Tibial nerve (tissue), 4 donors: ENCODE measurements around the gene ANKMY1. TPM values are rescaled to one million over a fixed set of nuclear protein-coding genes. Genes with fewer than 3 reads are reported as not detected.

Experiments used
- DNase-seq, 2 donors: peaks; one replicate each; pipeline ENCODE4 v3.0.0-alpha.2; 2019; ENCODE audit warnings: low spot score in 2 of 2
- H3K27ac ChIP-seq, 4 donors: fragments of 200-600 bp; sonication (generic) in 3 of 4; one replicate each; pipeline ENCODE4 v1.5.1; 2017 to 2019; ENCODE audit warnings: mild to moderate bottlenecking in 1 of 4
- H3K27me3 ChIP-seq, 2 donors: fragments of 200-600 bp; sonication (generic) in 1 of 2; one replicate each; pipeline versions ENCODE4 v1.5.1 to v1.6.0; 2017 to 2019
- H3K36me3 ChIP-seq, 3 donors: fragments of 200-600 bp; sonication (generic); one replicate each; pipeline ENCODE4 v1.5.1; 2018 to 2019
- H3K4me1 ChIP-seq, 4 donors: fragments of 200-600 bp; sonication (generic) in 3 of 4; one replicate each; pipeline ENCODE4 v1.5.1; 2017 to 2019
- H3K4me3 ChIP-seq, 4 donors: fragments of 200-600 bp; sonication (generic) in 3 of 4; one replicate each; pipeline ENCODE4 v1.5.1; 2017 to 2019; ENCODE audit warnings: mild to moderate bottlenecking in 1 of 4, moderate library complexity in 1 of 4
- H3K9me3 ChIP-seq, 4 donors: fragments of 200-600 bp; sonication (generic) in 3 of 4; one replicate each; pipeline ENCODE4 v1.5.1; 2017 to 2019
- CTCF ChIP-seq, 5 experiments: fragments of 200-600 bp in 3 of 5; fragments of 450-650 bp in 2 of 5; sonication (generic) in 3 of 5; IDR thresholded peaks; one replicate each; pipeline ENCODE4 v1.5.1; 2016 to 2019; ENCODE audit warnings: antibody characterized with exemption in 5 of 5, mild to moderate bottlenecking in 3 of 5, moderate library complexity in 2 of 5
- EP300 ChIP-seq, 2 donors: sonication (generic); formaldehyde crosslinking; IDR thresholded peaks; one replicate each; pipeline ENCODE4 v1.6.1; 2017; ENCODE audit warnings: antibody characterized with exemption in 2 of 2, mild to moderate bottlenecking in 1 of 2
- POLR2A ChIP-seq, 2 donors: fragments of 450-650 bp; IDR thresholded peaks; one replicate each; pipeline ENCODE4 v1.6.1; 2017; ENCODE audit warnings: antibody characterized with exemption in 2 of 2, mild to moderate bottlenecking in 2 of 2, moderate library complexity in 2 of 2
- WGBS, 2 donors: methylation state at CpG; one replicate each; pipeline ENCODE4 v1.1.5; 2018; 5-methylcytosine and 5-hydroxymethylcytosine counted together
- total RNA-seq, 4 donors: library from RNA; depleted of rRNA; stranded (reverse); fragments of >200 nt; gene quantifications; one replicate each; pipeline ENCODE4 v1.1.0, GENCODE V29; 2016

ANKMY1 gene
- total RNA-seq, 4 donors from 2014 or later = 14.2 to 24.0 (median 21.4) TPM

- H3K36me3 ChIP-seq = peaks cover 0 to 90% (median 21%) of the 10 kb centered on the region in 3 donors
- no peaks in the 10 kb centered on the region for H3K27me3 ChIP-seq
- H3K9me3 ChIP-seq = peaks cover 0 to 7% (median 0%) of the 10 kb centered on the region in 4 donors
- 89 to 93% methylated on average over 6 to 29 of the region's 32 CpGs for WGBS, 2 donors
- H3K4me3 ChIP-seq = no peak overlapping the region
- DNase-seq = no peak
- TF ChIP-seq CTCF (IDR thresholded peaks at IDR 0.05) (no peak), POLR2A (IDR thresholded peaks at IDR 0.05) (no peak), EP300 (IDR thresholded peaks at IDR 0.05) (no peak)
- H3K27ac ChIP-seq = peak overlapping the region in 2 of 4 donors; percentile 42 to 77
- H3K4me1 ChIP-seq = peaks cover 0 to 49% (median 14%) of the 10 kb centered on the region in 4 donors
Measured at GRCh38 chr2:240576436-240577205, 18.8 kb upstream of the ANKMY1 start.

- DNase-seq = no peak
- Histone ChIP-seq H3K9me3 (peaks cover 0 to 2% (median 0%) of the 10 kb centered on the region in 4 donors), H3K36me3 (peaks cover 0 to 92% (median 21%) of the 10 kb centered on the region in 3 donors), H3K4me1 (peaks cover 0 to 55% (median 15%) of the 10 kb centered on the region in 4 donors), H3K27me3 (no peaks in the 10 kb centered on the region), H3K4me3 (no peak overlapping the region), H3K27ac (peak overlapping the region in 1 of 4 donors; percentile 58)
- TF ChIP-seq CTCF (IDR thresholded peaks at IDR 0.05) (no peak), EP300 (IDR thresholded peaks at IDR 0.05) (no peak), POLR2A (IDR thresholded peaks at IDR 0.05) (no peak)
- WGBS, 2 donors = 76 to 81% methylated on average over 6 of the region's 6 CpGs
Measured at GRCh38 chr2:240576036-240576435, 18.2 kb upstream of the ANKMY1 start.

GRCh38 chr2:240575101-240575965 is 17.5 kb upstream of the ANKMY1 start:
- Histone ChIP-seq H3K27ac (peak overlapping the region in 1 of 4 donors; percentile 58), H3K4me1 (peaks cover 0 to 57% (median 20%) of the 10 kb centered on the region in 4 donors), H3K9me3 (no peaks in the 10 kb centered on the region), H3K36me3 (peaks cover 0 to 92% (median 21%) of the 10 kb centered on the region in 3 donors), H3K4me3 (no peak overlapping the region), H3K27me3 (no peaks in the 10 kb centered on the region)
- no peak for TF ChIP-seq CTCF (IDR thresholded peaks at IDR 0.05)
- no peak for TF ChIP-seq POLR2A (IDR thresholded peaks at IDR 0.05)
- no peak for TF ChIP-seq EP300 (IDR thresholded peaks at IDR 0.05)
- WGBS, 2 donors = 81 to 82% methylated on average over 17 to 23 of the region's 23 CpGs
- no peak for DNase-seq

GRCh38 chr2:240574386-240575100 is 16.8 kb upstream of the ANKMY1 start:
- WGBS, 2 donors = 85 to 86% methylated on average over 12 to 18 of the region's 21 CpGs
- H3K36me3 ChIP-seq = peaks cover 0 to 86% (median 21%) of the 10 kb centered on the region in 3 donors
- H3K4me3 ChIP-seq = no peak overlapping the region
- TF ChIP-seq POLR2A (IDR thresholded peaks at IDR 0.05) = no peak
- no peak for TF ChIP-seq CTCF (IDR thresholded peaks at IDR 0.05)
- no peak for TF ChIP-seq EP300 (IDR thresholded peaks at IDR 0.05)
- DNase-seq = no peak
- H3K4me1 ChIP-seq = peaks cover 0 to 57% (median 20%) of the 10 kb centered on the region in 4 donors
- no peaks in the 10 kb centered on the region for H3K27me3 ChIP-seq
- no peaks in the 10 kb centered on the region for H3K9me3 ChIP-seq
- H3K27ac ChIP-seq = peak overlapping the region in 1 of 4 donors; percentile 58
